NCI-H2227 treated with DMSO at 0.1 percent for 48 hours (cell line): ENCODE results near the gene LARP1B.
"Not testable (repeated sequence)": the region's sequence is repeated elsewhere in the genome, so short reads cannot be mapped to it uniquely, and the experiment has no call there.

ENCODE experiments used
- DNase-seq: peaks from one replicate; lab custom pipeline; 2025; lab: John Stamatoyannopoulos, UW

LARP1B gene

GRCh38 chr4:128135391-128135790 lies 74.3 kb downstream of the LARP1B start:
- no peak for DNase-seq

- no peak for DNase-seq
Measured at GRCh38 chr4:128141866-128142265, 80.8 kb downstream of the LARP1B start.

GRCh38 chr4:128145727-128146126 lies 84.6 kb downstream of the LARP1B start:
- no peak for DNase-seq

- DNase-seq = no peak
Measured at GRCh38 chr4:128153800-128154199, 92.7 kb downstream of the LARP1B start.

- DNase-seq = no peak
Measured at GRCh38 chr4:128155231-128155855, 94.2 kb downstream of the LARP1B start.

- no peak for DNase-seq
Measured at GRCh38 chr4:128155874-128156456, 94.9 kb downstream of the LARP1B start.

- not testable (repeated sequence) for DNase-seq
Measured at GRCh38 chr4:128156472-128156871, 95.4 kb downstream of the LARP1B start.

GRCh38 chr4:128158894-128159293 lies 97.8 kb downstream of the LARP1B start:
- no peak for DNase-seq

- no peak for DNase-seq
Measured at GRCh38 chr4:128159967-128160366, 98.9 kb downstream of the LARP1B start.

- DNase-seq = no peak
Measured at GRCh38 chr4:128161138-128161537, 100.0 kb downstream of the LARP1B start.

- DNase-seq = no peak
Measured at GRCh38 chr4:128162434-128162833, 101.3 kb downstream of the LARP1B start.

GRCh38 chr4:128163177-128164117 lies 102.3 kb downstream of the LARP1B start:
- DNase-seq = no peak

- DNase-seq = no peak
Measured at GRCh38 chr4:128166982-128167381, 105.9 kb downstream of the LARP1B start.

GRCh38 chr4:128168701-128169100 lies 107.6 kb downstream of the LARP1B start:
- DNase-seq = no peak

GRCh38 chr4:128169245-128169644 lies 108.1 kb downstream of the LARP1B start:
- DNase-seq = no peak

- DNase-seq = no peak
Measured at GRCh38 chr4:128176643-128177042, 115.5 kb downstream of the LARP1B start.

- no peak for DNase-seq
Measured at GRCh38 chr4:128177498-128177897, 116.4 kb downstream of the LARP1B start.

GRCh38 chr4:128186623-128187022 lies 125.5 kb downstream of the LARP1B start:
- DNase-seq = no peak

- DNase-seq = peak; percentile 17
Measured at GRCh38 chr4:128191115-128191781, 130.1 kb downstream of the LARP1B start.

- no peak for DNase-seq
Measured at GRCh38 chr4:128220286-128221235, 159.4 kb downstream of the LARP1B start.

- DNase-seq = no peak
Measured at GRCh38 chr4:128221586-128221985, 160.5 kb downstream of the LARP1B start.
